ENCODE measurements around the gene NCKAP1. TPM values are rescaled to one million over a fixed set of nuclear protein-coding genes. Genes with fewer than 3 reads are reported as not detected.
A peak's percentile ranks its signal among the peaks of the same experiment; 100 is the strongest.

Gene NCKAP1
- total RNA-seq, 1 donor from 2014 or later = 180 TPM

DNA sequence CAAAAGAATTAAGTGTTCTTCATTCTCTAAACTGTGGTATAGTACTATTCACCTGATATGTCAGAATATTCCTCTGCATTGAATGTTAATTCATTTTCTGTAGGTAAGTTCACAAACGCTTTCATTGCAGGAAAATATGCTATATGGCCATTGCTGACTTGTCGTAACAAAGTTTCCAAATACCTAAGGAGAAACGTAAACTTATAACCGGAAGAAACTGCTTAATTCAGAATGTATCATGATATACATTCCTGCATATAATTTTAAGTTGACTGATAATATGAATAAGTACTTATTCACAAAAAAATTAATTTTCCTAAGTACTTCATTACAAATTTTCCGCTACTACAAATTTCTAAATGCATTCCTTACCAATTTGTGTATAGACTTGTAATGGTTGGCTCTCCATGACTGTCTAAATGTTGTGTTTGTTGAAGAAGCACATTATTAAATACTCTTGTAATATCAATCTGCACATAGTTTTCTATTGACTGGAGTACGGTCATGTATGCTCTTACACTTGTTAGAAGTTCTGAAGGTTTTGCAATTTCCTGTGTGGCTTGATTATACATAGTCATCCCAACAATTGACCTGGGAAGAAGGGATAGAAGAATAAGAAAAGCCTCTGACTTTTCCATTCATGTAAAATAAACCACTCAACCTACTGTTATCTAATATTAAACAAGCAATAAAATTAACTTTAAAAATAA, 85.4 kb downstream of the NCKAP1 start:
- Histone ChIP-seq H3K4me3 (ENCODE audit: low read depth, low read length) (no peak overlapping the region), H3K36me3 (ENCODE audit: control insufficient read depth, insufficient read depth, low read length) (peaks cover 1% of the 10 kb centered on the region), H3K27me3 (ENCODE audit: control insufficient read depth, insufficient read depth, low read length) (no peaks in the 10 kb centered on the region)
- no peak for TF ChIP-seq CTCF (IDR thresholded peaks at IDR 0.05; ENCODE audit: insufficient read depth, low read length, severe bottlenecking)
- FAIRE-seq (no peak), DNase-seq (ENCODE audit: low read depth) (peak; percentile 92)

DNA sequence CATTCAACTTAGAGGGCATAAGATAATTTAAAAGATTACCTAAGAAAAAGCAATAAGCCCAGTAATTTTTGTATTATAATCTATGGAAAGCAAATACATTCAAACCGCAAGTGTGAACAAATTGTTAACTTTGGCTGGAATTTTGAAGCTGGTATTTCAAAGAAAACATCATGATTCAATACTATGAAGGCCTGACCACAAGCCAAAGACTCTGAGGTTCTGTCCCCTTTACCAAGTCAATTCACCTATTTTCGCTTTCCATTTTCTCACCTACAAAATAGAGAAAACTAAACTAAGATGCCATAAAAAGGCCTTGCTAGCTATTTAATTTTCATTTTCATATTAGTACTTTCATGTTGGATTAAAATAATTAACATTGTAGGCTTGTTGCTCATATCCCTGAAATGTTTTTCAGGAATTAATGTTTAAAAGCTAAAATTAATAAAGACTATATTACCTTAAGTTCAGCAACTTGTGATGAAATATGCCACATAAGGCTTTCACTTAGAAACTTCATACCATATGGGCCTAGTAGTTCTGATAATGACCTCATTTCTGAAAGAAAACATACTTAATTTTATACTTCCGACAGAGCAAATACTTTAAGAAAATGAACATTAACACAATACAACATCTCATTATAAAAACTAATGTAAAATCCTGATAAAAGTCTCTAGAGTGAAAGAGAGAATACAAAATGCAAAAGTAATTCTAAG, 86.2 kb downstream of the NCKAP1 start:
- Histone ChIP-seq H3K36me3 (ENCODE audit: control insufficient read depth, insufficient read depth, low read length) (peaks cover 3% of the 10 kb centered on the region), H3K4me3 (ENCODE audit: low read depth, low read length) (no peak overlapping the region), H3K27me3 (ENCODE audit: control insufficient read depth, insufficient read depth, low read length) (no peaks in the 10 kb centered on the region)
- no peak for TF ChIP-seq CTCF (IDR thresholded peaks at IDR 0.05; ENCODE audit: insufficient read depth, low read length, severe bottlenecking)
- FAIRE-seq = no peak
- DNase-seq (ENCODE audit: low read depth) = peak; percentile 66

DNA sequence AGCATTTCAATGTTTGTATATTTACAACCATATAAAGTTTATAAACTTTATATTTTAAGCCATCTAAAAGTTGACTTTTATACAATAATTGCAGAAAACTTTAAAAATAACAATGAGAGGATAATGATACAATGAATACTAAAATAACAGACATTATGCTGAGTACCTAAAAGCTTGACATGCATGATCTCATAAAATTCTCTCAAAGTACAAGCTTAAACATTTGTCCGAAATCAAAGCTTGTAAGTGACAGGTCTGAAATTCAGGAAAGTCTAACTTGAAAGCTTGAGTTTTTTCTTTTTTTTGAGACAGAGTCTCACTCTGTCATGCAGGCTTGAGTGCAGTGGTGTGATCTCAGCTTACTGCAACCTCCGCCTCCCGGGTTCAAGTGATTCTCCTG, 87.7 kb downstream of the NCKAP1 start:
- no peak overlapping the region for H3K4me3 ChIP-seq (ENCODE audit: low read depth, low read length)
- H3K36me3 ChIP-seq (ENCODE audit: control insufficient read depth, insufficient read depth, low read length) = peaks cover 5% of the 10 kb centered on the region
- FAIRE-seq (no peak), DNase-seq (ENCODE audit: low read depth) (no peak)
- no peaks in the 10 kb centered on the region for H3K27me3 ChIP-seq (ENCODE audit: control insufficient read depth, insufficient read depth, low read length)
- TF ChIP-seq CTCF (IDR thresholded peaks at IDR 0.05; ENCODE audit: insufficient read depth, low read length, severe bottlenecking) = no peak

DNA sequence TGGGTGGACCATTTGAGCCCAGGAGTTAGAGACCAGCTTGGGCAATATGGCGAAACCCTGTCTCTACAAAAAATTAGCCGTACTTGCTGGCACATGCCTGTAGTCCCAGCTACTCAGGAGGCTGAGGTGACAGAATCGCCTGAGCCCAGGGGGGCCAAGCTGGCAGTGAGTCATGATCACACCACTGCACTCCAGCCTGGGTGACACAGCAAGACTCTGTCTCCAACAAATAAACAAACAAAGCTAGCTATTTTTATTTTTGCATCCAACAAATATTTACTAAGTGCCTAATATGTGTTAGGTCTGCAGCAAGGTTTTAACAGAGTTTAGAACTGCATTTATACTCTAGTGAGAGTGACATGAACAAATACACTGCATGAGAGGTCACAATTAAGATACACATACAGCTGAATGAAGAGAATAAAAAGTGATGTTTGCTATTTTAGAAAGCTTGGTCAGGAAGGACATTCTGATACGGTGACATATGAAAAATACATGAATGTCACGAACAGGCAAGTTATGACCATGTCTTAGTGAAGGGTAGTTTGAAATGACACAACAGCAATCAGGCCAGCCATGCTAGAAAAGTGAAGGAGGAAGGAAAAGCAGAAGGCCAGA, 88.6 kb downstream of the NCKAP1 start:
- TF ChIP-seq CTCF (IDR thresholded peaks at IDR 0.05; ENCODE audit: insufficient read depth, low read length, severe bottlenecking) = no peak
- Histone ChIP-seq H3K4me3 (ENCODE audit: low read depth, low read length) (no peak overlapping the region), H3K36me3 (ENCODE audit: control insufficient read depth, insufficient read depth, low read length) (peaks cover 5% of the 10 kb centered on the region), H3K27me3 (ENCODE audit: control insufficient read depth, insufficient read depth, low read length) (no peaks in the 10 kb centered on the region)
- peak; percentile 94 for DNase-seq (ENCODE audit: low read depth)
- FAIRE-seq = no peak

GRCh38 chr2:182949052-182949451, 89.2 kb downstream of the NCKAP1 start:
- peaks cover 5% of the 10 kb centered on the region for H3K36me3 ChIP-seq (ENCODE audit: control insufficient read depth, insufficient read depth, low read length)
- no peaks in the 10 kb centered on the region for H3K27me3 ChIP-seq (ENCODE audit: control insufficient read depth, insufficient read depth, low read length)
- TF ChIP-seq CTCF (IDR thresholded peaks at IDR 0.05; ENCODE audit: insufficient read depth, low read length, severe bottlenecking) = no peak
- no peak for FAIRE-seq
- no peak overlapping the region for H3K4me3 ChIP-seq (ENCODE audit: low read depth, low read length)
- no peak for DNase-seq (ENCODE audit: low read depth)
